Hematopoietic multipotent progenitor cell treated with erythropoietin and hydrocortisone succinate and interleukin-3 and kit ligand, for 4 days (in vitro differentiated cells): ENCODE measurements around the gene RAD51B.
"Not testable (repeated sequence)": the region's sequence is repeated elsewhere in the genome, so short reads cannot be mapped to it uniquely, and the experiment has no call there.

ENCODE experiments used
- DNase-seq: peaks from one replicate; pipeline ENCODE4 v3.0.0-alpha.2; 2015

RAD51B gene

DNA sequence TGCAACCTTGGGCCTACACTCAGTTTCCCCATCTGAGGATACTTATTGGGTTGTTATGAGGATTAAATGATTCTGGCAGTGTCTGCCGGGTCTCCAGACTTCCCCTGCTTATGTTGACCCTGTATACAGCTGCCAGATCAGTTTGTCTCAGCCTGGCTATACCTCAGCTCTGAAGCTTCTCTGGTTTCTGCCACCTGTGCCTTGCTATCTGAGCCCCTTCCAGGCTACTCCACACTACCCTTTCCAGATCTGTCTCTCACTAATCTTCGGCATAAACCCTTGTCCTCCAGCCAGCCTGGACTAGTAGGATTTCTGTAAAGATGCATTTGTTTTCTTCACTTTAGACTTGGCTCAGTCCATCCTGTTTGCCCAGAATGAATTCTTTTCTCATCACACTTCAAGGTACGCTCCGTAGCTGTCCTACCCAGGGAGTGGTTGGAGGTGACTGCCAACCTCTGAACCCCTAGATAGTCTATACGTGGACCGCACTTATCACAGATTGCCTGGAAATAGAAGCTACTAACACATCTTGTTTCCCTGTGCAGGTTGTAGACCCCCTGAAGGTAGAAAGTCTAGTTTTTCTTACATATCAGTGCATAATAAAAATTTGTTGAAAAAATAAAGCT, 422.4 kb downstream of the RAD51B start:
- no peak for DNase-seq

DNA sequence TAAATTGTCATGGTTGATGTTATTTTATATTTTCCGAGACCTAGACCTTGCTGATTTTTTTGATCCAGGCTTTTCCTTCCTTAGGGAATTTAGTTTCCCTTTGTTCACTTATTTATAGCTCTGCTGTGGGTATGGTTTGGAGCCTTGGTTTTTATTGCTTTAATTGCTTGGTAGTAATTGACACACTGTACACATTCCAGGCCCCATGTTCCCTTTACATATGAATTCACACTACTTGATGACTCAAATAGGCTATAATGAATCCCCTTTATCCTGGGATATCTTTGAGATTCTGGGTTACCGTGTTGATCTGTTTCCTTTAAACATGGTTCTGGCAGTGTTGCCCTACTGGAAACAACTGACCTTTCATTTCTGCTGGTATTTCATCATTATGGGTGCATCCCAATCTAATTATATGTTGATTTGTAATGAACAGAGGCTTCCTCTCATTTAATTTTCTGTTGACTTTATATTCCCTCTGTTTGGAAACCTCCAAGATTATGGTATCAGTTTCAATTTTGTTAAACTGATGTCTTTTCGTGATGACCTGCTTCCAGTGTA, 424.0 kb downstream of the RAD51B start:
- DNase-seq: no peak

DNA sequence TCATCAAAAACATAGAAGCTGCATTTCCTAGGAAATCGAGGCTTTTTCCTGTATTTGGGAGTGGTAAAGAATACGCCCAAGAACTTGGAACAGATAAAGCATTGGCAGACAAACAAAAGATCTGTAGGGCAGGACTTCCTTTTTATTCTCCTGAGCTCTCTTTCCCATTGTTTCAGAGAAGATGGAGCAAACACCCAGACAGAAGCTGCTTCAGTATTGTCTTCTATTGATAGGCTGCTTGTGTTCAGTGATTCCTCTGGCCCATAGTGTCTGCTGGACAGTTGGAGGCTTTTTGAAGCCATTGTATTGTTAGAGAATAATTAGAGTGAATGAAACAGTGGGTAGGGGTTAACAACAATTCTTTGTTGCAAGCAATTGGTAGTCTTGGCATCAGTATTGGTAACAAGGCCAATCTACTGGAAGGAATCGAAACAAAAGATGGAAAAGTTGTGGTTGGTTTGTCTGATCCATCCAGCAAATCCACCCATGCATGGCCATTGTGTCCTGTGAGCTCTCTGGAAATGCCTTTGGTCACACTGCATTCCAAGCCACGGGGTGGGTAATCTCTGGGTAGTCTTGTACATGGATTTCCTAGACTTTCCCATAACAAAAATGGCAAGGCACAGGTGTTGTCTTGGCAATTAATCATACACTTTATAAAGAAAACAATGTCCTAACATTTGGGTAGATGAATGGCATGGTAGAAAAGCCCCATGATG, 424.8 kb downstream of the RAD51B start:
- DNase-seq: no peak

DNA sequence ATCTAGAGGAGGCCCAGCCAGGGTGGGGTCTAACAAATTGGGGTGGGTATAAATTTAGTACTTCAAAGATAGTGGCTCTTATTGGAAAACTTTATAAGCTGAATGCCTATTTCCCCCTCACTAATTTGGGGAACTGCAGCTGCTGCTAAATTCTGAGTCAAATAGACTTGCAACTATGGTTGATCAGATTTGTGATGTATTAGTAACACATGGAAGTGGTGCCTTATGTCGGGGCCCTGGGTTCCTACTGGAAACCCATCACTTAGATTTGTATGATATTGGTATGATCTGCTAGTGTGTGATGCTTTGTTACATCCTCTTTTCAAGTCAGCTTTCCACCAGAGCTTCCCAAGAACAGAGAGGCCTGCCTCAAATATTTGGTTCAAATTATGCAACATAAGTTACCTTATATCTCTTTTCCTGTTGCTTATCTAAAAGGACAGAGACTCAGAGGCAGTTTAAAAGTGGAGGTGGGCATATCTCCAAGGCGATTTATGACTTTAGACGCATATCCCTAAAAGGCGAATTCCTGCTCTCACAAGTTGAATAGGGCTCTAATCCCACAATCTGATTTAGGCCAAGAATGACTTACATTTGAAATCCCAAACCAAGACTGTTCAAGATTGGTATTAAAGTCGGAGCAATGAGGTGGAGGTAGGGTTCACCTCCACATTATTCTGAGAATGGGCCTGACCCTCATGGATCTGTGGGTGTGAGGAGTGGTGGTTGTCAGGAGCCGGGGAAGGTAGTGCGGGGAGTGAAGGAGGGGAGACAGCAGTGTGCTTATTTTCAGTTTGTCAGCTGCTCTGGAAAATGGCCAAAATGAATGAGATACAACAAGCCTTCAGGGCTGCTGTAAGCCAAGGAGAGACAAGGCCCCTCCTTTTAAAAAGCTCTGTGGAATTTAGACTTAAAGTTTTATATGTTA, 425.8 kb downstream of the RAD51B start:
- DNase-seq: peak; percentile 71

DNA sequence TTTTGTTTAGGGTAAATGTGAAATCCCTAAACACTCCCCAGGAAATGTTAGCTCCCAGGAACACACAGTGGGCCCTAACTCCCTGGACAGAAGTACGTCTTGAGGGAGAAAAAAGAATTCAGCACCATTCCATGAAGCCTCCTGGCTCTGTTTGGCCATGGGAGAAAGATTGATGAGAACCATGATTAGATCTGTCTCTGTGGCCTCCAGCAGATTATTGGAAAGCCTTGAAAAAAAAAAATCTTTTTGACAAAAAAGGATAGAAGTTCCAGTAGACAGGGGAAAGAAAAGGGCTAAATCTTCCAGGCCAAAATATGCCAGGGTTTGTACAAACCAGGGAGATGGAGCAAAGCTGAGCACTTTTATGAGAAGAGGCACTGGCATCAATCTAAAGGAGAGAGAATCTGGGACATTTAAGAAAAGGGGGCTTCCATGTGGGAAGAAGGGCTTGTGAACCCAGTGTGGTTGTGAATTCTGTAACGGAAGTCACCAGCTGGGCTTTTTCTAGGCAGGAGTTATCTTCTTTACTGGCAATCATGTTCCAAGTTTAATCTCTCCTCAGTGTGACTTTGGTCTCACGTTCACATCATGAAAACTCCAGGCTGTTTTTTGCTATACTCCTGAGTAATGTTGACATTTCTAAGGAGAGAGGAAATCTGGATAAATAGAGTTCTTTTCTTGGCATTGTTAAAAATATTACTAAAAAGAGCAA, 426.7 kb downstream of the RAD51B start:
- DNase-seq: peak; percentile 11

DNA sequence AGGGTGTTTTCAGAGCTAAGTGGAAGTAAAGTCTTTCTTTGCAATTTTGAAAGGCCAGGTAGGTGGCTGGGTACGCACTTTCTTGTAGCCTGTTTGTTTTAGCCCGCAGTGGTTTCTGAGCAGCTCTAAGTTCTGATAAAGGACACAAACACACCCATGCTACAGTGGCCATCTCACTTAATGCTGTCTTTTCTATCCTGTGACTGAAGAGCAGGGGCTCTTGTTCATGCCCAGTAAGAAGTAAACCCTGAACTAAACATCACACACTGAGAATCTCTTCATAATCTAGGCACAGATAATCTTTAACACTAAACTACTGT, 427.2 kb downstream of the RAD51B start:
- DNase-seq: peak; percentile 37

DNA sequence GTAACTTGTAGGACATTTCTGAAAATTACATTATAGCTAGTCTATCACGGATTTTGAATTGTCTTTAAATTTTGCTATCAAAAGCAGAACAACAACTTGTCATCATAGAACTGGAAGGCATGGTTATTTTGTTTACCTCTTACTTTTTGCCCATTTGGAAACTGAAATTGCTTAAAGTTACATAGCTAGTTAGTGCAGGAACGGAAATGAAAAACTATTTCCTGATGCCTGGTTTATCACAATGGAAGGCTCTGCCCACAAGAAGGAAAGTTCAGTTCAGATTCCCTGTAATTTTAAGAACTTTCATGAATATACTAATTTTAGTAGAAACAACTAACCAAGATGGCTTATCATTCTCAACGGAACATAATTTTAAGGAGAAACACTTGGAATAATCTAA, 427.7 kb downstream of the RAD51B start:
- DNase-seq: peak; percentile 13

DNA sequence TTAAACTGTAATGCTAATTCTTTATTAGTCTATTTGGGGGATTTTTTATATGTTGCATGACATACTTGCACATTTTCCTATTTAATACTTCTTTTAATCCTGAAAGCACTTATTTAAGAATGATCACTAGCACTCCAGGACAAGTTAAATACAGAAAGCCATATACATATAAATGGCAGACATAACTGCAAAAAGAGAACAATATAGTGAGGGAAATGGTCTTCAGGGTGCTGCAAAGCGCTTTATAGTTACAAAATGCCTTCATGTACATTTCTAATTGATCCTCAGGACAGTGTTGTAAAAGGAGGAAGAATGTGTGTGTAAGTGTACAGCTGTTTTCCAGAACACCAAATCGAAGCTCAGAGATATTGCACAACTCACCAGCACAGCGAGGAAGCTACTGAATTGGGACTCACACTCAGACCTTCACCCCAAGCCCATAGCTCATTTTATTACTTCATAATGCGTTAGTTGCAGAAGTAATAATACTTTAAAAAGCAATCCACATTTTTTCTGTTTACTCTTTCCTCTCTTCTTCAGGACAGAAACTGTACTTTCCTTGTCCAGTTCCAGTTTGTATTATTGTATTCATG, 428.2 kb downstream of the RAD51B start:
- peak; percentile 52 for DNase-seq

DNA sequence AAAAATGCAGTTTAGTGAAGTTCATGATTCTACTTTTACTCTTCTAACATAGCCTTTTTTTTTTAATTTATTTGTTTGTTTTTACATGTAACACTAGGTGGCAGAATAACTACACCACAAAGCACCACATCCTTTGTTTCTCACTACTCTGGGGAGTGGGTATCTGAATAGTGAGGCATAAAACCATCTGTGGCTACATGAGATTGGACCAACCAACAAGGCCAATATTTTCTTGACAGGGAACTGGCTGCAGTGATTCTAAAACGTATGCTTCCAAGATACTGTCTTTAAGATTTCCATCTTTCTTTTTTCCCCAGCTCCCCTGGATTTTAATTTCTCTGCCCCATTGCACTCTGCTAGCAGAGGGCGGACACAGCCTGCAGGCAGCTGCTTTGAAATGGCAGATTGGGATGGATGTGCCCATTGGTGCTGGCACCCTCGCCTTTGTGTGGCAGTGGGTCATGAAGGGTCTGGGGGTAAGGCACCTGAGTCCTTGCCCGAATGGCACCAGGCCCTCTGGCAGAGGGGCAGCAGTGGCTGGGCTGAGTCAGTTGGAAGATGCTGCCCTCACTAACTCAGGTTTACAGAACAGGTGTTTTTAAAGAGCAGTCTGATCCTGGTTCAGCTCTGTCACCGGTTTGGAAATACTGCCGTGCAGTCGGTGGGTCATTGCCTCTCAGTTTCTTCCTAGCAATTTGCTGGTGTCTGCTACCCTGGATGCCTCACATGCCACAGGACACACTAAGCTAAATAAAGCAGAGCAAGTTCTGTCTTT, 429.1 kb downstream of the RAD51B start:
- DNase-seq: peak; percentile 81

DNA sequence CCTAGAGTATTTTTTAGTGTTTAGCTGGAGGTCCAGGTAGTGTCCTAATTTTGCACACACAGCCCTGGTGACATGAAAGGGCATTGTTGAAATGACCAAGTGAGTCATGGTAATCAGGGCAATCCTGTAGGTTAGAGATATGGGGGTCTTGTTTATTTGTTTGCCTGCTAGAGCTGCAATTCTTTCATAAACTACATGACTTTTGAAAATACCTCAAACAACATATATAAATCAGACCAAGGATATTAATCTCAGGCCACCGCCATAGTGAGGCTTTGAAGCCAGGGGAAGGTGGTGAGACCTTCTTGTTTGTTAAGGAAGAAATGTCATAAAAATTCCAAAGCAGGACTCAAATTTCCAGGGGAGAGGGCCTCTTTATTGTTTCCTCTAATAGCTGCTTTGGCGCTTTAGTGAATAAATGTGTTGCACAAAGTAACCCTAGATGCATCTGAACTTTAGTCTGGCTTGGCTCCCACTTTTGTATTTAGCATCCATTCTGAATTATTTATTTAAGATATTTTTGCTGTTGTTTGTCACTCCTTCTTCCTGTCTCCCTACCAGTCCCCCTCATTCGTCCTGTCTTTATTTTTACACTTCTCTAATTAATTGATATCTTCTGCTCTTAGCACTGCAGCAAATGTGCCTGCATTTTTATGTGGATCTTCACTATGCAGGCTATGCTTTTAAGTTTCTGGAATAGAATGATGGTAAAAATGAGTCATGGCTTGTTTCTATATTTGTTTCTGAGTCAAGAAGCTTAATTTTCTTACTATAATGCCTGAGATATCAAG, 430.3 kb downstream of the RAD51B start:
- DNase-seq: no peak

DNA sequence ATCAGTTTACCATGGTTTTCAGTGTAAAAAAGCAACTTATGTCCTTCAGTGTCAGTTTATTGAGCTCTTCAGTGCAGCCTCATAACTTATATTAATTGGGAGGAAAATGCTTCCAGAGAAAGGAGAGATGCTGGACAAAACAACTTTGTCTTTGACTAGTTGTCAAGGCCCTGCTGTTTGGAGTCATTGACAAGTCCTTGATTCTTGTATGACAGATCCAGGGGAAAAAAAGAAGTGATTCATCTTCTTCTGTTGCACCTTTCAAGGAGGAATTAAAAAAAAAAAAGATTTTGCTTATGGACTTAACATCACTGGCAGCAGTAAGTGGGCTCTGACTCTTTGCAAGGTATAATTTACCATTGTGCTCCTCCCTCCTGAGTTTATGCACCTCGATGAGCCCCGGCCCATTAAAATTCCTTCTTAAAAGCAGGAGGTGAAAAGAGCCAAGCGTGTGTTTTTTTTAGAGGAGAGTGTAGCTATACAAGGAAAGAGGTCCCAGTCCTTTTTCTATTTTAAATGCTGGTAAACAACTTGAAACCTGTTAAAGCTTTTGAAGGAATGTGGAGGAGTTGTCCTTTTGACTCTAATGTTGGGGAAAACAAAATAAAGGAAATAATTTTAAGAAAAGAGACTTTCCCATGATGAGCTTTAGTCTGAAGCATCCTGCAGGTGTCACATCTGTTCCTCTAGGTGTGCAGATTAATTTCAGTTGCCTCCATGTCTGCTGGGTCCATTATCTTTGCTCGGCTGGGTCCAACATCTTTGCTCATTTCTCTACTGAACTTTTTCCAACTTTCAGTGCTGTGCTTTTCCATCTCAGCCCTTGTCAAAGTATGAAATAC, 431.6 kb downstream of the RAD51B start:
- no peak for DNase-seq

DNA sequence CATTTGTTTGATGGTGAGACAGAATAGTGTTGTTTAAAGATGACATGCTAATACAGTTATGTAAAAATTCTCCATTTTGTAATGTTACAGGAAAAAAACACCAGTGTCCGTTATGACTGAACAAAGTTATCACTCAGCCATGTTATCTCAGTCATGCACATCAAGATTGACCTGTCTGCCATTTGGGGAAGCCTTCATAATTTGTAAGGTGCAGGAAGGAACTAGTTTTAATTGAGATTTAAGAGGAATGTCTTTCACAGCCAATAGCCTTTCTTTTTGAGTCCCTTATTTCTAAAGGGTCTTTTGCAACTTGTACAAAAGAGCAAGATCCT, 432.2 kb downstream of the RAD51B start:
- DNase-seq: no peak

DNA sequence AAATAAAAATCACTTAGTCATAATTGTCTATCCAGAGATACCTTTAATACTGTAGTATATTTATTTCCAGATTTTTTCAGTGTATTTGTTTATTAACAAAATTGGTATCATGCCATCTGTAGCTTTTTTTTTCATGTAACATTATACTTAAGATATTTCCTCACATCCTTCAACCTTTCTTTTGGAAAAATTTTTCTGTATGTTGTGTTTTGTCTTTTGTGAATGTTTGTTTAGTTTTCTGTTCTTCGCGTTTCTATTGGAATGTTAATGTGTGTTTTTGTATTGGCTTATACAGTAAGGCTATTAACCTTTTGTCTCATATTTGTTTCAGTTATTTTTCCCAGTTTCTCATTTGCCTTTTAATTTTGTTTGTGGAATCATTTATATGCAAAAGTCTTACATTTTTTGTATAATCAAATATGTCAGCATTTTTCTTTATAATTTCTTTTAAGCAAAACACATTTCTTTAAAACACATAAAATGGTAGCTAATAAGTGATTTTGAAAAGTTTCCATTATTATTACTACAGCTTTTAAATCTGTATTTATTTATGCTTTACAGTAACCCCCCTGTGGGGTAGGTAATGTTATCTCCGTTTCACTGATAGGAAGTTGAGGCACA, 433.7 kb downstream of the RAD51B start:
- DNase-seq: no peak

DNA sequence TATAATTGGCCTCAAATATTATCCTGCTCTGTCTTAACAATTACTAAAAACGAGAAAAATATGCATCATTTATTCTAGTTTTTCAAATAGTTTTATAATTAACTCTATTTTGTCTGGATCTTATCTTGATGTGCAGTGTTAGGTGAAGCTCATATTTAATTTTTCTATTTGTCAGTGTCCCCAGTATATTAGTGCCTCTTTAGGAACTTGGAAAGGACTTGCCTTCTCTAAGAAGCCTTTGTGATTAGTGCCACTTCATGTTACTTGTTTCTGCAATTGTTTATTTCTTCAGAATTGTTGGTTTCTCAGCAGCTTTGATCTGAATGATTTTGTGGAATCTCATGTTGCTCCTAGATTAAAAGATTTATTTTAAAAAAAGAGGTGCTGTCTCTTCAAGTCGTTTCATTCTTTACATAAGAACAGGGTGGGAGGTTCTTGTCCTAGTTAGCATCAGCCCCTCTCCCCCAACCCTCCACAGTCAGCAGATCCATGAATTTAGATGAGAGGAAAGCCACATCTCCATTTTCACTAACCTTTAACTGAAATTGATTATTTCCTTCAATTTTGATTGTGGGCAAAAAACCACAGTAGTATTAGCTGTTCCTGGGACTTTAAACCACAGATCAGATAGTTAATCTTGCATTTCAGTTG, 434.4 kb downstream of the RAD51B start:
- DNase-seq: no peak

DNA sequence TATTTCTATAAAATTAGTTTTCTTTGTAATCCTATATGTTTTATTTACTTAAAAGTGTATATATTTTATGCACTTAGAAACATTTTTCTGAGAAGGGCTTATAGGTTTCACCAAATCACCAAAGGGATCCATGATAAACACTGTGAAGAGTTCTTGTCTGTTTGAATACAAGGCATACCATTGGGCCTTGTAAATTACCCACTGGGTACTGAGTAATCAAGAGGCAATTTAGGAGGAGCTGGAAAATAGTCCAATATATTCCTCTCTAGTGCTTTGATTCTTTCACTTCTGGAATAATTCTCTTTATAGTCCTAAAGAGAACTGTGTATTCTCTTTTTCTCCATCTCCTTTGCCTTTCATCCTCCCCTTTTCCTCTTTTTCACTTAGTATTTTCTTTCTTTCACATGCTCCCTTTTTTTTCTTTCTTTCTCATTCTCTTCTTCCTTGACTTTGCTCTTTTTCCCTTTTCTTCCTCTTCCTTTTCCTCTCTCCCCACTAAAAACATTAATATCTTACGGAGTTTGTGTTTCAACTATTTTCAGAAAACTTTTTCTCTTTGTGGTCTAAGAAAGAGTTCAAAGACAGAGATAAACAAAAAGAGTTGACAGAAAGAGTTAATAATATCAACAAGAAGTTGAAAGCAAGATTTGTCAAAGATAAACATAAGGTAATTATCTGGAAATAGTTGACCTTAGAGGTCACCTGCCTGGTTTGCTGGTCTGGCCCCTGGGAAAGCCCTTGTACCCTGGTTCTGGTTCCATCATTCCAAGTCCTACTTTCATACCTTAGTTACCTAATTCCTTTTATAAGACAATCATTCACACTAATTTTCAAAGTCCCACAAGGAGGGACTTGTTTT, 435.3 kb downstream of the RAD51B start:
- no peak for DNase-seq

DNA sequence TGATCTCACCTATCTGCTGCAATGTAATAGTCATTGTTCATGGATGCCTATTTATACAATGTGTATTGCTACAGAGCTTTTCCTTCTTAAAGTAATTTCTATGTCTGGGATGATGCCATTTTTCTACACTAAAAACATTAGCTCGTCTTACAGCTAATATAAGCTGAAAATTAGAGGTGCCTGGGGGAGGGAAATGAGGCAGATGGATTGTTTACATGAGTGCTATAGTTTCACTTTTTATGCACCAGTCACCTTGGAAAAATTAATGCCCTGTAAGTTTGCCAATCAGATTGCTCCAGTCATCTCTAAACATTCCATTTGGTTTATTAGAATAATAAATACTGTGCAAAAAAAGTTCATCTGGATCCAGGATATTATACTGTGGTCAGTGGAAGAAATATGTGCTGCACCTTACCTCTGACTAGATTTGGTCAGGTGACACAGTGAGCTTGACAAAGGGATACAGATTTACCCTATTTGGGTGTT, 436.2 kb downstream of the RAD51B start:
- no peak for DNase-seq

DNA sequence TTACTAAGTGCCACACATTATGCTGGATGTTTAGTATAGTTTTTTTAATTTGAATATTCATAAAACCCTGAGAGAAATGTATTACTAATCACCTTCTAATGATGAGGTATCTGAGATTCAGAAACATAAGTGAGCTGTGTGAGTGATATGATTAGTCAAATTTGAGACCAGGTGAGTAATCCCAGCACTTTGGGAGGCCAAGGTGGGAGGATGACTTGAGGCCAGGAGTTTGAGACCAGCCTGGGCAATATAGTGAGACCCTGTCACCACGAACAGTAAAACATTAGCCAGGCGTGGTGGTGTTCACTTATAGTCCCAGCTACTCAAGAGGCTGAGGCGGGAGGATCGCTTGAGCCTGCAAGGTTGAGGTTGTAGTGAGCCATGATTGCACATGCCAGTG, 438.4 kb downstream of the RAD51B start:
- DNase-seq: no peak

DNA sequence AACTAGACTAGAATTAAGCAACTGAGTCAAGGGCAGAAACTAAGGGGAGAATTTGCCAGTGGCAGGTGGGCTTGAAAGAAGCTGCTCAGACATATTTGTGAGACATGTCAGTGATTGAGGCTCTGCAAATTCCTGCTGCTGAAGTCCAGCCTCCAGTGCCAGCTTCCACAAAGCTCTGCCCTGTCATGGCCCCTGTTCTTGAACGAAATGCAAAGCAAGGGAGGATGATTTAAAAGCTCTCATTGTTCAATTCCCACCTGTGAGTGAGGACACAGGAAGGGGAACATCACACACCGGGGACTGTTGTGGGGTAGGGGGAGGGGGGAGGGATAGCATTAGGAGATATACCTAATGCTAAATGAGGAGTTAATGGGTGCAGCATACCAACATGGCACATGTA, 439.4 kb downstream of the RAD51B start:
- DNase-seq: not testable (repeated sequence)
